Activated gamma-delta T cell (primary cell): ENCODE results near the gene EPB41L1.

Source experiments
- DNase-seq: peaks from one replicate; lab custom pipeline; 2025; lab: John Stamatoyannopoulos, UW
- total RNA-seq, 2 donors: gene quantifications; one replicate each; lab custom pipeline; 2026; lab: John Stamatoyannopoulos, UW

The EPB41L1 gene
- 0.15 to 0.26 reads per million in 2 donors for total RNA-seq

GRCh38 chr20:36154700-36155628, at the start of gene EPB41L1:
TSS of gene EPB41L1 (plus strand) at chr20:36154740. CDS start at chr20:36173778, 19,038 bp downstream.
- peak; percentile 23 for DNase-seq

- DNase-seq = no peak
These were observed 49.7 kb upstream of the EPB41L1 start for GRCh38 chr20:36104856-36105255.

GRCh38 chr20:36105711-36106226, 48.8 kb upstream of the EPB41L1 start:
- no peak for DNase-seq

- no peak for DNase-seq
These were observed 47.9 kb upstream of the EPB41L1 start for GRCh38 chr20:36106606-36107005.

GRCh38 chr20:36107881-36108280, 46.7 kb upstream of the EPB41L1 start:
- no peak for DNase-seq

- DNase-seq = no peak
These were observed 45.1 kb upstream of the EPB41L1 start for GRCh38 chr20:36109251-36109947.

GRCh38 chr20:36110994-36111393, 43.5 kb upstream of the EPB41L1 start:
- no peak for DNase-seq

GRCh38 chr20:36112112-36112511, 42.4 kb upstream of the EPB41L1 start:
- DNase-seq = no peak

GRCh38 chr20:36113036-36113435, 41.5 kb upstream of the EPB41L1 start:
- no peak for DNase-seq

GRCh38 chr20:36113566-36114250, 40.8 kb upstream of the EPB41L1 start:
- no peak for DNase-seq

- DNase-seq = no peak
These were observed 39.8 kb upstream of the EPB41L1 start for GRCh38 chr20:36114707-36115106.

- no peak for DNase-seq
These were observed 38.6 kb upstream of the EPB41L1 start for GRCh38 chr20:36115925-36116324.

- DNase-seq = no peak
These were observed 37.6 kb upstream of the EPB41L1 start for GRCh38 chr20:36116807-36117441.

GRCh38 chr20:36117638-36118037, 36.9 kb upstream of the EPB41L1 start:
- no peak for DNase-seq

- no peak for DNase-seq
These were observed 36.2 kb upstream of the EPB41L1 start for GRCh38 chr20:36118371-36118770.

GRCh38 chr20:36119537-36119936, 35.0 kb upstream of the EPB41L1 start:
- no peak for DNase-seq

- no peak for DNase-seq
These were observed 34.3 kb upstream of the EPB41L1 start for GRCh38 chr20:36120241-36120640.

- DNase-seq = no peak
These were observed 33.5 kb upstream of the EPB41L1 start for GRCh38 chr20:36120991-36121390.

- DNase-seq = no peak
These were observed 32.3 kb upstream of the EPB41L1 start for GRCh38 chr20:36121981-36122930.

- no peak for DNase-seq
These were observed 31.6 kb upstream of the EPB41L1 start for GRCh38 chr20:36122931-36123288.

GRCh38 chr20:36125097-36125496, 29.4 kb upstream of the EPB41L1 start:
- no peak for DNase-seq
